HCT116 (cell line): ENCODE results near the gene TENM3.

Experiments used
- CTCF ChIP-seq, 3 experiments: fragments of 200-600 bp in 1 of 3; sonication (generic) in 1 of 3; IDR thresholded peaks in 2 of 3; conservative IDR thresholded peaks in 1 of 3; 2 replicates each; pipeline ENCODE4 v1.5.1; 2012 to 2017; ENCODE audit warnings: low read depth in 2 of 3, low read length in 2 of 3, antibody characterized with exemption in 1 of 3, borderline replicate concordance in 1 of 3, control low read depth in 1 of 3, mild to moderate bottlenecking in 1 of 3, mixed read lengths in 1 of 3, mixed run types in 1 of 3, moderate library complexity in 1 of 3; ENCODE audit not compliant: insufficient read depth in 1 of 3
- EGR1 ChIP-seq: IDR thresholded peaks from 2 replicates; pipeline ENCODE4 v1.6.1; 2012; ENCODE audit warnings: low read depth
- ELF1 ChIP-seq: IDR thresholded peaks from 2 replicates; pipeline ENCODE4 v1.6.1; 2012; ENCODE audit warnings: low read depth, borderline replicate concordance
- EZH2phosphoT487 ChIP-seq: fragments of 200-600 bp; IDR thresholded peaks from 2 replicates; pipeline ENCODE4 v1.6.1; 2018; ENCODE audit warnings: antibody characterized with exemption, borderline replicate concordance
- POLR2A ChIP-seq: IDR thresholded peaks from 2 replicates; pipeline ENCODE4 v1.7.0; 2011; ENCODE audit warnings: borderline replicate concordance; ENCODE audit not compliant: insufficient read depth, insufficient read length; ENCODE audit errors: extremely low read depth
- POLR2AphosphoS5 ChIP-seq: IDR thresholded peaks from 2 replicates; pipeline ENCODE4 v1.6.1; 2011; ENCODE audit warnings: mild to moderate bottlenecking, low read depth, low read length, moderate library complexity
- RAD21 ChIP-seq: IDR thresholded peaks from 2 replicates; pipeline ENCODE4 v1.6.1; 2012; ENCODE audit warnings: low read depth, mild to moderate bottlenecking
- REST ChIP-seq: IDR thresholded peaks from 2 replicates; pipeline ENCODE4 v1.6.1; 2012; ENCODE audit warnings: low read depth
- SIN3A ChIP-seq: IDR thresholded peaks from 2 replicates; pipeline ENCODE4 v1.6.1; 2012; ENCODE audit warnings: low read depth
- ZFX ChIP-seq: fragments of 450-650 bp; IDR thresholded peaks from 2 replicates; pipeline ENCODE4 v1.6.1; 2017
- ZNF274 ChIP-seq: fragments of 200-500 bp; sonication (Bioruptor generic); IDR thresholded peaks from 2 replicates; pipeline ENCODE4 v1.6.1; 2014; ENCODE audit warnings: mild to moderate bottlenecking, low read depth, low read length, inconsistent platforms

- no peak for TF ChIP-seq CTCF (IDR thresholded peaks at IDR 0.05 in 2 of 3, conservative IDR thresholded peaks at IDR 0.05 in 1 of 3; ENCODE audit: borderline replicate concordance in 1 of 3, insufficient read depth in 1 of 3, low read depth in 2 of 3, low read length in 2 of 3)
- no peak for TF ChIP-seq POLR2A
- no peak for TF ChIP-seq POLR2AphosphoS5
- TF ChIP-seq EGR1, result no peak
- TF ChIP-seq SIN3A, result no peak
- TF ChIP-seq REST, result no peak
- TF ChIP-seq ZNF274, result no peak
- TF ChIP-seq EZH2phosphoT487, result no peak
- TF ChIP-seq ZFX, result no peak
- TF ChIP-seq RAD21, result no peak
- TF ChIP-seq ELF1, result no peak
Observed at GRCh38 chr4:182369211-182369610, 126.0 kb downstream of the TENM3 start.
